DOHH2 (cell line): ENCODE results near the gene DDX39A.
"Not testable (repeated sequence)": the region's sequence is repeated elsewhere in the genome, so short reads cannot be mapped to it uniquely, and the experiment has no call there.

ENCODE experiments used
- EZH2phosphoT487 ChIP-seq: fragments of 200-600 bp; sonication (generic); IDR thresholded peaks from 2 replicates; pipeline ENCODE4 v1.6.1; 2017; ENCODE audit warnings: borderline replicate concordance, mild to moderate bottlenecking, antibody characterized with exemption, low read length, moderate library complexity, mixed read lengths
- TF ChIP-seq, protein P1 (sequence below): fragments of 200-600 bp; sonication (generic); IDR thresholded peaks from one replicate; pipeline ENCODE4 v1.5.1; 2014; ENCODE audit warnings: antibody characterized with exemption, mild to moderate bottlenecking, low read depth, low read length; ENCODE audit not compliant: poor library complexity, severe bottlenecking

DNA sequence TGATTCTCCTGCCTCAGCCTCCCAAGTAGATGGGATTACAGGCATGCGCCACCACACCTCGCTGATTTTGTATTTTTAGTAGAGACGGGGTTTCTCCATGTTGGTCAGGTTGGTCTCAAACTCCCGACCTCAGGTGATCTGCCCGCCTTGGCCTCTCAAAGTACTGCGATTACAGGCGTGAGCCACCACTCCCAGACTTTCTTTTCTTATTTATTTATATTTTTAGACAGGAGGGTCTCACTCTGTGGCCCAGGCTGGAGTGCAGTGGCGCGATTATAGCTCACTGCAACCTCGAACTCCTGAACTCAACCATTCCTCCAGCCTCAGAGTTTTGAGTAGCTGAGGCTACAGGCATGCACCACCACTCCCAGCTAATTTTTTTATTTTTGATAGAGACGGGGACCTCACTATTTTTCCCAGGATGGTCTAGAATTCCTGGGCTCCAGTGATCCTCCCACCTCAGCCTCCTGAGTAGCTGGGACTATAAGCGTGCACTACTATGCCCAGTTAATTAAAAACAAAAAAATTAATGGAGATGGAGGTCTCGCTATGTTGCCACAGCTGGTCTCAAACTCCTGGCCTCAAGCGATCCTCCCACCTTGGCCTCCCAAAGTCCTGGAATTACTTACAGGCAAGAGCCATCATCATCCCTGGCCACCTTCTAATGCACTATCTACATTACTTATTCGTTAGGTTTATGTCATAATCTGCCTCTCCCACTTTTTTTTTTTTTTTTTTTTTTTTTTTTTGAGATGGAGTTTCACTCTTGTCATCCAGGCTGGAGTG, 15.8 kb downstream of the DDX39A start:
- TF ChIP-seq, protein P1, sequence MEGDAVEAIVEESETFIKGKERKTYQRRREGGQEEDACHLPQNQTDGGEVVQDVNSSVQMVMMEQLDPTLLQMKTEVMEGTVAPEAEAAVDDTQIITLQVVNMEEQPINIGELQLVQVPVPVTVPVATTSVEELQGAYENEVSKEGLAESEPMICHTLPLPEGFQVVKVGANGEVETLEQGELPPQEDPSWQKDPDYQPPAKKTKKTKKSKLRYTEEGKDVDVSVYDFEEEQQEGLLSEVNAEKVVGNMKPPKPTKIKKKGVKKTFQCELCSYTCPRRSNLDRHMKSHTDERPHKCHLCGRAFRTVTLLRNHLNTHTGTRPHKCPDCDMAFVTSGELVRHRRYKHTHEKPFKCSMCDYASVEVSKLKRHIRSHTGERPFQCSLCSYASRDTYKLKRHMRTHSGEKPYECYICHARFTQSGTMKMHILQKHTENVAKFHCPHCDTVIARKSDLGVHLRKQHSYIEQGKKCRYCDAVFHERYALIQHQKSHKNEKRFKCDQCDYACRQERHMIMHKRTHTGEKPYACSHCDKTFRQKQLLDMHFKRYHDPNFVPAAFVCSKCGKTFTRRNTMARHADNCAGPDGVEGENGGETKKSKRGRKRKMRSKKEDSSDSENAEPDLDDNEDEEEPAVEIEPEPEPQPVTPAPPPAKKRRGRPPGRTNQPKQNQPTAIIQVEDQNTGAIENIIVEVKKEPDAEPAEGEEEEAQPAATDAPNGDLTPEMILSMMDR = not testable (repeated sequence)
- not testable (repeated sequence) for TF ChIP-seq EZH2phosphoT487
